GM21825 (cell line): Measurements from ENCODE around the gene SEC16A.
A peak's percentile ranks its signal among the peaks of the same experiment; 100 is the strongest.

Source experiments
- ATAC-seq: cut with Tn5 transposase; IDR thresholded peaks from one replicate; pipeline ENCODE4 v1.9.1; 2021; ENCODE audit warnings: mild to moderate bottlenecking, moderate library complexity; ENCODE audit not compliant: unreplicated experiment

Gene SEC16A

GRCh38 chr9:136487672-136488071 is 4.8 kb upstream of the SEC16A start:
- ATAC-seq = no peak

GRCh38 chr9:136486823-136487620 is 4.2 kb upstream of the SEC16A start:
- ATAC-seq = no peak

GRCh38 chr9:136486131-136486530 is 3.3 kb upstream of the SEC16A start:
- no peak for ATAC-seq

GRCh38 chr9:136485049-136486045 is 2.5 kb upstream of the SEC16A start:
- no peak for ATAC-seq

GRCh38 chr9:136484153-136485048 is 1.6 kb upstream of the SEC16A start:
- ATAC-seq = no peak

GRCh38 chr9:136483589-136484152 is 831 bp upstream of the SEC16A start:
- ATAC-seq = peak; percentile 47

GRCh38 chr9:136482046-136482792 is 621 bp downstream of the SEC16A start:
- no peak for ATAC-seq

GRCh38 chr9:136481558-136481957 is 1.3 kb downstream of the SEC16A start:
- ATAC-seq = no peak

- no peak for ATAC-seq
These were observed 6.3 kb downstream of the SEC16A start for GRCh38 chr9:136476369-136477150.

- ATAC-seq = no peak
These were observed 7.6 kb downstream of the SEC16A start for GRCh38 chr9:136474974-136475865.

- ATAC-seq = no peak
These were observed 8.7 kb downstream of the SEC16A start for GRCh38 chr9:136474021-136474640.

- ATAC-seq = no peak
These were observed 9.5 kb downstream of the SEC16A start for GRCh38 chr9:136473354-136473721.

GRCh38 chr9:136472640-136473353 is 10.0 kb downstream of the SEC16A start:
- no peak for ATAC-seq

GRCh38 chr9:136471802-136472487 is 10.9 kb downstream of the SEC16A start:
- no peak for ATAC-seq

- ATAC-seq = no peak
These were observed 11.9 kb downstream of the SEC16A start for GRCh38 chr9:136470792-136471469.

- no peak for ATAC-seq
These were observed 12.5 kb downstream of the SEC16A start for GRCh38 chr9:136470356-136470755.
